HEK293 (cell line): ENCODE results near the gene NXNL2.

Experiments
- CTCF ChIA-PET: fragments of 350-600 bp; formaldehyde crosslinking; extraction: SDS; loops from one replicate; lab custom pipeline; 2021; ENCODE audit warnings: antibody characterized with exemption; lab: Yijun Ruan, JAX
- POLR2A ChIA-PET: fragments of 300-600 bp; formaldehyde crosslinking; extraction: SDS; loops from one replicate; lab custom pipeline; 2020; ENCODE audit warnings: antibody characterized with exemption, inconsistent platforms; lab: Yijun Ruan, JAX
- H3K27ac ChIP-seq: fragments of 200-500 bp; sonication (Bioruptor generic); 2 replicates; pipeline ENCODE4 v1.5.1; 2014; ENCODE audit warnings: low read depth, low read length, control low read depth, inconsistent platforms; ENCODE audit errors: extremely low read depth
- H3K36me3 ChIP-seq, 2 experiments: fragments of 200-500 bp in 1 of 2; sonication (Bioruptor generic) in 1 of 2; 1 replicate in 1 of 2; 2 replicates in 1 of 2; pipeline ENCODE4 v1.5.1; 2014 to 2017; ENCODE audit warnings: inconsistent platforms in 2 of 2, low read length in 2 of 2; ENCODE audit not compliant: control insufficient read depth in 2 of 2, insufficient read depth in 1 of 2
- H3K4me1 ChIP-seq: fragments of 200-500 bp; sonication (Bioruptor generic); 2 replicates; pipeline ENCODE4 v1.5.1; 2014; ENCODE audit warnings: mild to moderate bottlenecking, low read length, inconsistent platforms; ENCODE audit not compliant: control insufficient read depth, insufficient read depth
- H3K4me3 ChIP-seq: 2 replicates; pipeline ENCODE4 v1.5.1; 2011; ENCODE audit warnings: low read depth, mild to moderate bottlenecking, control low read depth, low read length, moderate library complexity
- H3K9me3 ChIP-seq: fragments of 200-500 bp; sonication (Bioruptor generic); 2 replicates; pipeline ENCODE4 v1.5.1; 2014; ENCODE audit warnings: low read depth, low read length, inconsistent platforms; ENCODE audit not compliant: control insufficient read depth, insufficient read depth
- EGR2 ChIP-seq: fragments of 450-650 bp; formaldehyde crosslinking; IDR thresholded peaks from 2 replicates; pipeline ENCODE4 v1.5.1; 2016; ENCODE audit warnings: low read depth, missing biosample characterization, missing genetic modification characterization
- GLIS2 ChIP-seq: fragments of 450-650 bp; formaldehyde crosslinking; IDR thresholded peaks from 2 replicates; pipeline ENCODE4 v1.5.1; 2016; ENCODE audit warnings: missing biosample characterization, missing genetic modification characterization
- KLF16 ChIP-seq: fragments of 450-650 bp; formaldehyde crosslinking; IDR thresholded peaks from 2 replicates; pipeline ENCODE4 v1.5.1; 2017; ENCODE audit warnings: missing biosample characterization, missing genetic modification characterization
- YY2 ChIP-seq: fragments of 450-650 bp; formaldehyde crosslinking; IDR thresholded peaks from 2 replicates; pipeline ENCODE4 v1.5.1; 2016; ENCODE audit warnings: missing biosample characterization, missing genetic modification characterization
- ZFP37 ChIP-seq: fragments of 450-650 bp; formaldehyde crosslinking; IDR thresholded peaks from 2 replicates; pipeline ENCODE4 v1.5.1; 2016; ENCODE audit warnings: missing biosample characterization, missing genetic modification characterization
- ZFP69B ChIP-seq: fragments of 450-650 bp; formaldehyde crosslinking; IDR thresholded peaks from 2 replicates; pipeline ENCODE4 v1.5.1; 2016; ENCODE audit warnings: missing biosample characterization, missing genetic modification characterization
- ZIC2 ChIP-seq: fragments of 450-650 bp; formaldehyde crosslinking; IDR thresholded peaks from 2 replicates; pipeline ENCODE4 v1.5.1; 2016; ENCODE audit warnings: missing biosample characterization, missing genetic modification characterization
- ZNF37A ChIP-seq: fragments of 450-650 bp; IDR thresholded peaks from 2 replicates; pipeline ENCODE4 v1.5.1; 2018; ENCODE audit warnings: missing biosample characterization, missing genetic modification characterization
- ZNF501 ChIP-seq: fragments of 450-650 bp; formaldehyde crosslinking; IDR thresholded peaks from 2 replicates; pipeline ENCODE4 v1.5.1; 2016; ENCODE audit warnings: missing biosample characterization, missing genetic modification characterization
- ZNF514 ChIP-seq: fragments of 450-650 bp; formaldehyde crosslinking; IDR thresholded peaks from 2 replicates; pipeline ENCODE4 v1.5.1; 2016; ENCODE audit warnings: missing biosample characterization, missing genetic modification characterization
- ZNF610 ChIP-seq: fragments of 450-650 bp; formaldehyde crosslinking; IDR thresholded peaks from 2 replicates; pipeline ENCODE4 v1.5.1; 2016; ENCODE audit warnings: missing biosample characterization, missing genetic modification characterization, borderline replicate concordance
- TF ChIP-seq, protein P1 (sequence below): fragments of 450-650 bp; formaldehyde crosslinking; IDR thresholded peaks from 2 replicates; pipeline ENCODE4; 2016; ENCODE audit warnings: missing biosample characterization, missing genetic modification characterization
- TF ChIP-seq, protein P2 (sequence below): fragments of 450-650 bp; formaldehyde crosslinking; IDR thresholded peaks from 2 replicates; pipeline ENCODE4 v1.5.1; 2016; ENCODE audit warnings: missing biosample characterization, missing genetic modification characterization
- TF ChIP-seq, protein P3 (sequence below): fragments of 450-650 bp; formaldehyde crosslinking; IDR thresholded peaks from 2 replicates; pipeline ENCODE4 v1.5.1; 2016; ENCODE audit warnings: missing biosample characterization, missing genetic modification characterization
- TF ChIP-seq, protein P4 (sequence below): fragments of 450-650 bp; formaldehyde crosslinking; IDR thresholded peaks from 2 replicates; pipeline ENCODE4 v1.5.1; 2016; ENCODE audit warnings: missing biosample characterization, missing genetic modification characterization

Gene NXNL2

DNA sequence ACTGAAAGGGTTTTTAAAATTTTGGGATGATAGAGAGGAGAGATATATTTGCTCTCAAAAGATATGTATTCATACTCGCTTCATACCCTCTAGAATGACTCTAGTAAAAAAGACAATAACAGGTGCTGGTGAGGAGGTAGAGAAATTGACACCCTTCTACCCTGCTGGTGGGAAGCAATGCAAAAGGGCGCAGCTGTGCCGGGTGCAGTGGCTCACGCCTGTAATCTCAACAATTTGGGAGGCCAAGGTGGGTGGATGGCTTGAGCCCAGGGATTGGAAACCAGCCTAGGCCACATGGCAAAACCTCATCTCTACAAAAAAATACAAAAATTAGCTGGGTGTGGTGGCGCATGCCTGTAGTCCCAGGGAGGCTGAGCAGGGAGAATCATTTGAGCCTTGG is 33.9 kb upstream of the NXNL2 start (continued):
- no peak for TF ChIP-seq ZNF514 (tag by site-specific recombination)
- TF ChIP-seq, protein P1, sequence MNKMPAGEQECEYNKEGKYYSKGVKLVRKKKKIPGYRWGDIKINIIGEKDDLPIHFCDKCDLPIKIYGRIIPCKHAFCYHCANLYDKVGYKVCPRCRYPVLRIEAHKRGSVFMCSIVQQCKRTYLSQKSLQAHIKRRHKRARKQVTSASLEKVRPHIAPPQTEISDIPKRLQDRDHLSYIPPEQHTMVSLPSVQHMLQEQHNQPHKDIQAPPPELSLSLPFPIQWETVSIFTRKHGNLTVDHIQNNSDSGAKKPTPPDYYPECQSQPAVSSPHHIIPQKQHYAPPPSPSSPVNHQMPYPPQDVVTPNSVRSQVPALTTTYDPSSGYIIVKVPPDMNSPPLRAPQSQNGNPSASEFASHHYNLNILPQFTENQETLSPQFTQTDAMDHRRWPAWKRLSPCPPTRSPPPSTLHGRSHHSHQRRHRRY (tag by site-specific recombination), result no peak
- TF ChIP-seq GLIS2 (tag by site-specific recombination), result no peak

DNA sequence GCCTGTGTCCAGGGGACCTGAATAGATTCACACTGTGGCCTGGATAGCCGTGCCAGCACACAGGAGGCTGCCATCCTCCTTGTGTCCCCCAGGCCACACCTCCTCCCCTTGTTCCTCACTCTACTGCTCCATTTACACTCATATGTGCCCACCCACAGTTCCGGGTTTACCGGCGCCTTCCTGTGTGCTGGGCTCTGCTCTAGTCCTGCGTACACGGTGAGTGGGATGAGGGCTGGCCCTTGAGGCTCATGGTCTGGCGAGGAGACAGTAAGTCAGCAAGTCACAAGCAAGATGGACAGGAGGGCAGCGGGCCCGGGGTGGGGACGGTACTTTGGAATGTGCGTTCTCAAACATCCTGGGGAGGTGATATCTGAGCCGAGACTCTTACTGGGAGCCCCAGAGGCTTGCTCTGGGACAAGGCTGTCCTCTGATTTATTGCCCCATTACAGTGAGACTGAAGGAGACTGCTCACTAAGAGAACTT is 32.4 kb upstream of the NXNL2 start:
- no peaks in the 10 kb centered on the region for H3K9me3 ChIP-seq
- POLR2A ChIA-PET, result no interaction called here
- TF ChIP-seq ZIC2 (tag by site-specific recombination) (no peak), ZNF610 (tag by site-specific recombination) (no peak), KLF16 (tag by site-specific recombination) (no peak), ZNF37A (tag by site-specific recombination) (no peak), ZFP69B (tag by site-specific recombination) (no peak), ZNF501 (tag by site-specific recombination) (no peak), ZFP37 (tag by site-specific recombination) (no peak), EGR2 (tag by site-specific recombination) (no peak), YY2 (tag by site-specific recombination) (no peak)
- TF ChIP-seq, protein P2, sequence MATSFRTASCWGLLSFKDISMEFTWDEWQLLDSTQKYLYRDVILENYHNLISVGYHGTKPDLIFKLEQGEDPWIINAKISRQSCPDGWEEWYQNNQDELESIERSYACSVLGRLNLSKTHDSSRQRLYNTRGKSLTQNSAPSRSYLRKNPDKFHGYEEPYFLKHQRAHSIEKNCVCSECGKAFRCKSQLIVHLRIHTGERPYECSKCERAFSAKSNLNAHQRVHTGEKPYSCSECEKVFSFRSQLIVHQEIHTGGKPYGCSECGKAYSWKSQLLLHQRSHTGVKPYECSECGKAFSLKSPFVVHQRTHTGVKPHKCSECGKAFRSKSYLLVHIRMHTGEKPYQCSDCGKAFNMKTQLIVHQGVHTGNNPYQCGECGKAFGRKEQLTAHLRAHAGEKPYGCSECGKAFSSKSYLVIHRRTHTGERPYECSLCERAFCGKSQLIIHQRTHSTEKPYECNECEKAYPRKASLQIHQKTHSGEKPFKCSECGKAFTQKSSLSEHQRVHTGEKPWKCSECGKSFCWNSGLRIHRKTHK (tag by site-specific recombination), result no peak
- TF ChIP-seq, protein P3, sequence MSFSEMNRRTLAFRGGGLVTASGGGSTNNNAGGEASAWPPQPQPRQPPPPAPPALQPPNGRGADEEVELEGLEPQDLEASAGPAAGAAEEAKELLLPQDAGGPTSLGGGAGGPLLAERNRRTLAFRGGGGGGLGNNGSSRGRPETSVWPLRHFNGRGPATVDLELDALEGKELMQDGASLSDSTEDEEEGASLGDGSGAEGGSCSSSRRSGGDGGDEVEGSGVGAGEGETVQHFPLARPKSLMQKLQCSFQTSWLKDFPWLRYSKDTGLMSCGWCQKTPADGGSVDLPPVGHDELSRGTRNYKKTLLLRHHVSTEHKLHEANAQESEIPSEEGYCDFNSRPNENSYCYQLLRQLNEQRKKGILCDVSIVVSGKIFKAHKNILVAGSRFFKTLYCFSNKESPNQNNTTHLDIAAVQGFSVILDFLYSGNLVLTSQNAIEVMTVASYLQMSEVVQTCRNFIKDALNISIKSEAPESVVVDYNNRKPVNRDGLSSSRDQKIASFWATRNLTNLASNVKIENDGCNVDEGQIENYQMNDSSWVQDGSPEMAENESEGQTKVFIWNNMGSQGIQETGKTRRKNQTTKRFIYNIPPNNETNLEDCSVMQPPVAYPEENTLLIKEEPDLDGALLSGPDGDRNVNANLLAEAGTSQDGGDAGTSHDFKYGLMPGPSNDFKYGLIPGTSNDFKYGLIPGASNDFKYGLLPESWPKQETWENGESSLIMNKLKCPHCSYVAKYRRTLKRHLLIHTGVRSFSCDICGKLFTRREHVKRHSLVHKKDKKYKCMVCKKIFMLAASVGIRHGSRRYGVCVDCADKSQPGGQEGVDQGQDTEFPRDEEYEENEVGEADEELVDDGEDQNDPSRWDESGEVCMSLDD, result no peak
- TF ChIP-seq, protein P4, sequence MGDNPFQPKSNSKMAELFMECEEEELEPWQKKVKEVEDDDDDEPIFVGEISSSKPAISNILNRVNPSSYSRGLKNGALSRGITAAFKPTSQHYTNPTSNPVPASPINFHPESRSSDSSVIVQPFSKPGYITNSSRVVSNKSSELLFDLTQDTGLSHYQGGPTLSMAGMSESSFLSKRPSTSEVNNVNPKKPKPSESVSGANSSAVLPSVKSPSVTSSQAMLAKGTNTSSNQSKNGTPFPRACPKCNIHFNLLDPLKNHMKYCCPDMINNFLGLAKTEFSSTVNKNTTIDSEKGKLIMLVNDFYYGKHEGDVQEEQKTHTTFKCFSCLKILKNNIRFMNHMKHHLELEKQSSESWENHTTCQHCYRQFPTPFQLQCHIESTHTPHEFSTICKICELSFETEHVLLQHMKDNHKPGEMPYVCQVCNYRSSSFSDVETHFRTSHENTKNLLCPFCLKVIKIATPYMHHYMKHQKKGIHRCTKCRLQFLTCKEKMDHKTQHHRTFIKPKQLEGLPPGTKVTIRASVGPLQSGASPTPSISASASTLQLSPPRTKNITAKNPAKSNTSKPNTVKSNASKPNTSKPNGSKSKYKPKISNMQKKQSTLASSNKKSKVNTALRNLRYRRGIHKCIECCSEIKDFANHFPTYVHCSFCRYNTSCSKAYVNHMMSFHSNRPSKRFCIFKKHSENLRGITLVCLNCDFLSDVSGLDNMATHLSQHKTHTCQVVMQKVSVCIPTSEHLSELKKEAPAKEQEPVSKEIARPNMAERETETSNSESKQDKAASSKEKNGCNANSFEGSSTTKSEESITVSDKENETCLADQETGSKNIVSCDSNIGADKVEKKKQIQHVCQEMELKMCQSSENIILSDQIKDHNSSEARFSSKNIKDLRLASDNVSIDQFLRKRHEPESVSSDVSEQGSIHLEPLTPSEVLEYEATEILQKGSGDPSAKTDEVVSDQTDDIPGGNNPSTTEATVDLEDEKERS (tag by site-specific recombination), result no peak
- no peaks in the 10 kb centered on the region for H3K4me1 ChIP-seq
- H3K4me3 ChIP-seq, result no peak overlapping the region
- CTCF ChIA-PET, result no interaction called here
- H3K27ac ChIP-seq, result no peak overlapping the region
- no peaks in the 10 kb centered on the region for H3K36me3 ChIP-seq
